Neuron (in vitro differentiated cells): ENCODE measurements around the gene TIMM13.
"Not testable (repeated sequence)": the region's sequence is repeated elsewhere in the genome, so short reads cannot be mapped to it uniquely, and the experiment has no call there.

Experiments
- H2AFZ ChIP-seq: one replicate; pipeline ENCODE4 v1.6.1; 2013; ENCODE audit warnings: low read depth, mild to moderate bottlenecking, inconsistent platforms, low read length, moderate library complexity
- H3K27me3 ChIP-seq: one replicate; pipeline ENCODE4 v1.6.1; 2013; ENCODE audit warnings: low read length; ENCODE audit not compliant: insufficient read depth
- H3K36me3 ChIP-seq: one replicate; pipeline ENCODE4 v1.6.1; 2013; ENCODE audit warnings: low read length; ENCODE audit not compliant: insufficient read depth
- H3K4me1 ChIP-seq: one replicate; pipeline ENCODE4 v1.6.1; 2013; ENCODE audit warnings: low read length; ENCODE audit not compliant: insufficient read depth
- H3K4me3 ChIP-seq: 2 replicates; pipeline ENCODE4 v1.5.1; 2013; ENCODE audit warnings: mild to moderate bottlenecking, low read length, moderate library complexity
- H3K9me3 ChIP-seq: one replicate; pipeline ENCODE4 v1.6.1; 2013; ENCODE audit warnings: low read length

TIMM13 gene

DNA sequence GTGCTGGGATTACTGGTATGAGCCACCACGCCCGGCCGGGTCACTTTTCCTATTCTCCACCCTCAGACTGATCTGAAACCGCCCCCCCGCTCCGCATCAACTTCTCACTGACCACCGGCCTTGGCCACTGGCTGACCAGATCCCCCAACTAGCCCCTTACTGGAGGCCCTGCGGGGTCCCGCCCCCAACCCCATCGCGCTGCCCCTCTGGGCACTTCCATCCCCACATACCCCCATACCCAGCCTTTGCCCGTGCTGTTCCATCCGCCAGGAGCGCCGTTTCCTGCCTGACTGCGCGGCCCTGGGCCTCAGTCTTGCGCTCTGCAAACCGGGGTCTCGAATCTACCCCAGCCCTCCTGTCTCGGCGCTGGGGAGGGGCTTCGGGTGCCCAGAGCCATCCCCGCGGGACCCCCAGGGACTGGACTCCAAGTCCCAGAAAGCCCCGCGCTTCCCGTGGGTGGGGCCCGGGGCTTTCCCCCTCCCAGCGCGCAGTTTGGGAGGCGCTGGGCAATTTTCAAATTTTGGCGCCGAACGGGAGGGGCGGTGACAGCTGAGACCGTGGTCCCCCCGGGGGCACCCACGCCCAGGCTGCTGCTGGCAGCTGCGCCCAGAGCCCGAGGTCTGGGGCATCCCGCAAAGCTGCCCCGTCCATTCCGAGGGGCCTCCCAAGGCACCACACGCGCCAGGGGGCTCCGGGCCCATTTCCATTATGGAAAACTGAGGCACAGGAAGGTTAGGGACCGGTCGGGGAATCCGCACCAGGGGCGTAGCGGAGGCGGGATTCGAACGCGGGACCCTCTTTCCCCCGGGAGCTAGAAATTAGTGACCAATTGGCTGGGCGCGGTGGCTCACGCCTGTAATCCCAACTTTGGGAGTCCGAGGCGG is 34.6 kb upstream of the TIMM13 start:
- Histone ChIP-seq H3K4me1 (no peaks in the 10 kb centered on the region), H3K4me3 (no peak overlapping the region), H3K9me3 (no peaks in the 10 kb centered on the region), H2AFZ (no peak overlapping the region), H3K36me3 (no peaks in the 10 kb centered on the region), H3K27me3 (no peaks in the 10 kb centered on the region)

DNA sequence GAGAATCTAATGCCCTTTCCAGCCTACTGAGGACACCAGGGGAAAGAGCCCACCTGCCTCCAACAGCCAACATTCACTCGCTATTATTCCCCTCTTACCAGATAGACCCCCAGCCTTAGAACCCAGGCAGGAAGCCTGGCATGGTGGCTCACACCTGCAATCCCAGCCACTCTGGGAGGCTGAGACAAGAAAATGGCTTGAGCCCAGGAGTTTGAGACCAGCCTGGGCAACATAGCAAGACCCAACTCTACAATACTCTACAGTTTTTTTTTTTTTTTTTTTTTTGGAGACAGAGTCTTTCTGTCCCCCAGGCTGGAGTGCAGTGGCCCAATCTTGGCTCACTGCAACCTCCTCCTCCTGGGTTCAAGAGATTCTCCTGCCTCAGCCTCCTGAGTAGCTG is 32.9 kb upstream of the TIMM13 start:
- Histone ChIP-seq H3K4me1 (peaks cover 7% of the 10 kb centered on the region), H3K27me3 (no peaks in the 10 kb centered on the region), H3K4me3 (no peak overlapping the region), H3K36me3 (no peaks in the 10 kb centered on the region), H3K9me3 (no peaks in the 10 kb centered on the region), H2AFZ (no peak overlapping the region)

DNA sequence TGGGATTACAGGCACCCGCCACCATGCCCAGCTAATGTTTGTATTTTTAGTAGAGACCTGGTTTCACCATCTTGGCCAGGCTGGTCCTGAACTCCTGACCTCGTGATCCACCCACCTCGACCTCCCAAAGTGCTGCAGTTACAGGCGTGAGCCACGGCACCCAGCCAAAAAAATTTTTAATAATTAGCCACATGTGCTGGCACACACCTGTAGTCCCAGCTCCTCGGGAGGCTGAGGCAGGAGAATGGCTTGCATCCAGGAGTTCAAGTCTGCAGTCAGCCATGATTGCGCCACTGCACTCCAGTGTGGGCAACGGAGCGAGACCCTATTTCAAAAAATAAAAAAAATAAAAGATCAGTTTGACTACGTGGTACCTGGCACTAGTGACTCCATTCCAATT is 31.4 kb upstream of the TIMM13 start:
- not testable (repeated sequence) for H3K36me3 ChIP-seq, H3K9me3 ChIP-seq, H3K4me1 ChIP-seq, H3K4me3 ChIP-seq, H2AFZ ChIP-seq, H3K27me3 ChIP-seq

DNA sequence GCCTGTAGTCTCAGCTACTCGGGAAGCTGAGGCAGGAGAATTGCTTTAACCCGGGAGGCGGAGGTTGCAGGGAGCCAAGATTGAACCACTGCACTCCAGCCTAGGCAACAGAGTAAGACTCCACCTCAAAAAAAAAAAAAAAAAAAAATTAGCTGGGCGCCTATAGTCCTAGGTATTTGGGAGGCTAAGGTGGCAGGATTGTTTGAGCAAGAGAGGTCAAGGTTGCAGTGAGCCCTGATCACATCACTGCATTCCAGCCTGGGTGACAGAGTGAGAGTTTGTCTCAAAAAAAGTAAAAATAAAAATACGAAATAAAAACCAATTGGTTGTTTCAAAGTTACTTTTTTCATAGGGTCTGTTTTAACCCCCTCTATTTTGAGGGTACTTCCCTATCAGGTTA is 30.7 kb upstream of the TIMM13 start:
- Histone ChIP-seq H3K36me3 (peaks cover 2% of the 10 kb centered on the region), H2AFZ (no peak overlapping the region), H3K4me3 (no peak overlapping the region), H3K4me1 (peaks cover 8% of the 10 kb centered on the region), H3K27me3 (no peaks in the 10 kb centered on the region), H3K9me3 (no peaks in the 10 kb centered on the region)

DNA sequence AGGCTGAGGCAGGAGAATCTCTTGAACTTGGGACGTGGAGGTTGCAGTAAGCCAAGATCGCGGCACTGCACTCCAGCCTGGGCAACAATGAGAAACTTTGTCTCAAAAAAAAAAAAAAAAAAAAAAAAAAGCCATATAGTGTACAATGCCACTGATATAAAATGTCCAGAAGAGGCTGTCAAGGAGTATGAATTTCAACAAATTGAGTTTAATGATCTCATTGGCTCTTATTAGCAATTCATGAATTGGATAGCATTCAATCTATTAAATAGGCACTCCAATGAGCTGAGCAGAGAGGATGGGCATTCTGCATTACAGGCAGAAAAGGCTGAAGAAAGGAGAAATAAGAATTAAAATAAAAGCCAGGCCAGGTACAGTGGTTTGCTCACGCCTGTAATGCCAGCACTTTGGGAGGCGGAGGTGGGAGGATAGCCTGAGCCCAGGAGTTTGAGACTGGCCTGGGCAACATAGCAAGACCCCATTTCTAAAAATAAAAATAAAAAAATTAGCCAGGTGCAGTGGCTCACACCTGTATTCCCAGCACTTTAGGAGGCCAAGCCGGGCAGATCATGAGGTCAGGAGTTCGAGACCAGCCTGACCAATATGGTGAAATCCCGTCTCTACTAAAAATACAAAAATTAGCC is 30.1 kb upstream of the TIMM13 start:
- Histone ChIP-seq H3K9me3 (no peaks in the 10 kb centered on the region), H3K27me3 (no peaks in the 10 kb centered on the region), H3K4me1 (peaks cover 8% of the 10 kb centered on the region), H3K36me3 (peaks cover 7% of the 10 kb centered on the region), H3K4me3 (peak overlapping the region; percentile 75), H2AFZ (peak overlapping the region; percentile 95)

DNA sequence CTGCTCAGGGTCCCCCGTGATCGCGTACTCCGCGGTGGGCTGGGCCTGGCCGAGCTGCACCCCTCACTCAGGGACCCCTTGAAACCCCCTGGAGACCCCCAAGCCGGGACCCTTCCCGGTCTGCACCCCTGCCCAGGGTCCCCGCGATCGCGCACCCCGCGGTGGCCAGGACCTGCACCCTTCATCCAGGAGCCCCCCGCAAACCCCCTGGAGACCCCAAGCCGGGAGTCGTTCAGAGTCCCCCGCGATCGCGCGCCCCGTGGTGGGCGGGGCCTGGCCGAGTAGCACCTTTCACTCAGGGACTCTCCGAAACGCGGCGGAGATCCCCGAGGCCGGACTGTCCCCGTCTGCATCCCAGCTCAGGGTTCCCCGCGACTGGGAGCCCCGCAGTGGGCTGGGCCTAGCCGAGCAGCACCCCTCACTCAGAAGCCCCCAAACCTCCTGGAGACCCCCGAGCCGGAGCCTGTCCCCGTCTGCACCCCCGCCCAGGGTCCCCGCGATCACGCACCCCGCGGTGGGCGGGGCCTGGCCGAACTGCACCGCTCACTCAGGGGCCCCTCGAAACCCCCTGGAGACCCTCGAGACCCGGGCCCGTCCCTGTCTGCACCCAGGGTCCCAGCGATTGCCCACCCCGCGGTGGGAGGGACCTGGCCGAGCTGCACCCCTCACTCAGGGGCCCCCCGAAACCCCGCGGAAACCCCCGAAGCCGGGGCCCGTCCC is 28.6 kb upstream of the TIMM13 start:
- H2AFZ ChIP-seq: peak overlapping the region; percentile 47
- H3K4me1 ChIP-seq: peaks cover 8% of the 10 kb centered on the region
- peak overlapping the region; percentile 75 for H3K4me3 ChIP-seq
- H3K36me3 ChIP-seq: peaks cover 10% of the 10 kb centered on the region
- no peaks in the 10 kb centered on the region for H3K27me3 ChIP-seq
- H3K9me3 ChIP-seq: no peaks in the 10 kb centered on the region

DNA sequence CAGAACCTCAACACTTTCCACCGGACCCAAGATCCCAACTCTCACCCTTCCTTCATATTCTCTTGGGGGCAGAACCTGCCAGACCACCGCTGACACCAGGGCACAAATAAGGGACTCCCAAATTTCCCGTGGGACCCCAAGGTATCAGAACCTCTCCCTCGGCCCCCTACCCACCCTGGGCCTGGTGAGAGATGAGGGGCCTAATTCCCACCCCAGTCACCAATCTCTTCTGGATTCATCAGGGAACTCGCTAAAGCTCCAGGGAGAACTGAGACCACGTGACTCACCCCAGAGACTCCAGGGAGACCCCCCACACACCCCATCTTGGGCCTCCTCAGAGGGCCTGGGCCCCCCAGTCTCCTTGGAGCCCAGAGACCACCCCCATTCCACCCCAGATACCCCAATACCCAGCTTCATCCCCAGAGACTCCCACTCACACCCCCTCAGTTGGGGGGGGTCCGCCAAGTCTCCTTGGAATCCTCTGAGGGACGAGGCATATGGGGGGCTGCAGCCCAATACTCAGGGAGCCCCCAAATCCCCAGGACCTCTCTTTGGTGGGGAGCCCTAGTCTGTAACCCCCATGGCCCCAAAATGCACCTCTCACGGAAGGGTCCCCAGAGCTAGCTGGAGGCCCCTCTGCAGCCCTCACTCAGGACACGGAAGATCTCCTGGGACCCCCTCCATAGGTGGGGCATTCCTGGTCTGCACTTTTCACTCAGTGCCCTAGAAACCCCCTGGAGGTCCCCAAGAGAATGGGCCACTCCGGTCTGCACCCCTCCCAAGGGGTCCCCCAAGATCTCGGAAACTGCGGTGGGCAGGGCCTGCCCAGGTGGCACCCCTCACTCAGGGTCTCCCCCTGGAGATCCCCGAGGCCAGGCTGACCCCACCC is 27.8 kb upstream of the TIMM13 start:
- Histone ChIP-seq H3K9me3 (no peaks in the 10 kb centered on the region), H2AFZ (no peak overlapping the region), H3K36me3 (peaks cover 12% of the 10 kb centered on the region), H3K4me3 (peak overlapping the region; percentile 75), H3K4me1 (peaks cover 8% of the 10 kb centered on the region), H3K27me3 (no peaks in the 10 kb centered on the region)

DNA sequence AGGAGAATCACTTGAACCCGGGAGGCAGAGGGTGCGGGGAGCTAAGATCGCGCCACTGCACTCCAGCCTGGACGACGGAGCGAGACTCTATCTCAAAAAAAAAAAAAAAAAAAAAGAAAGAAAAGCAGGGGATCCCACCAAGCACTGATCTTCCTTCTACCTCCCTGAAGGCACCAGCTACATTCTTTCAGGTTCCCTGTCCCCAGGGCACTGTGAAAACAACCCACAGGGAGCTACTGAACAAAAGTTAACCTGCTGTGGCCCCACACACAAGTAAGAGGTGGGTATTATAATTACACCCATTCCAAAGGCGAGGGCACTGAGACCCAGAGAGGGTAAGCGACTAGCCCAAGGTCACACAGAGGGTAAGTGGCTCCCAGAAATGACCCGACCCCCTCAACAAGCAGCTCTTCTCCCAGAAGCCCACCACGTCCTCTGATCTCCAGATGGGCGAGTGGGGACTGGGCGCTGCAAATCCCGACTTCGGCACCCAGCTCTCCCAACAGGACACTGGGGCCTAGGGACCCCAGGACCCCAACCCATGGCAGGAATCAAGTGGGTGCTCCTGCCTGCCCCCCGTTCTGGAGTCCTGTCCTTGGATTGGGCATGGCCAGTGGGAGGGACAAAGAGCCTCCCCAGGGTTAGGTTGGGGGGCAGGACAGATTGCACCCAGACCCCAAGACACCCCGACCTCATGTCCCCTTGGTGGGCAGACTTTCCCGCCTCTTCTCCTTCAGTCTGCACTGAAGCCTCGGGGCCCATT is 27.0 kb upstream of the TIMM13 start:
- Histone ChIP-seq H2AFZ (no peak overlapping the region), H3K4me3 (peak overlapping the region; percentile 12), H3K27me3 (no peaks in the 10 kb centered on the region), H3K9me3 (no peaks in the 10 kb centered on the region), H3K36me3 (peaks cover 15% of the 10 kb centered on the region), H3K4me1 (peaks cover 8% of the 10 kb centered on the region)

DNA sequence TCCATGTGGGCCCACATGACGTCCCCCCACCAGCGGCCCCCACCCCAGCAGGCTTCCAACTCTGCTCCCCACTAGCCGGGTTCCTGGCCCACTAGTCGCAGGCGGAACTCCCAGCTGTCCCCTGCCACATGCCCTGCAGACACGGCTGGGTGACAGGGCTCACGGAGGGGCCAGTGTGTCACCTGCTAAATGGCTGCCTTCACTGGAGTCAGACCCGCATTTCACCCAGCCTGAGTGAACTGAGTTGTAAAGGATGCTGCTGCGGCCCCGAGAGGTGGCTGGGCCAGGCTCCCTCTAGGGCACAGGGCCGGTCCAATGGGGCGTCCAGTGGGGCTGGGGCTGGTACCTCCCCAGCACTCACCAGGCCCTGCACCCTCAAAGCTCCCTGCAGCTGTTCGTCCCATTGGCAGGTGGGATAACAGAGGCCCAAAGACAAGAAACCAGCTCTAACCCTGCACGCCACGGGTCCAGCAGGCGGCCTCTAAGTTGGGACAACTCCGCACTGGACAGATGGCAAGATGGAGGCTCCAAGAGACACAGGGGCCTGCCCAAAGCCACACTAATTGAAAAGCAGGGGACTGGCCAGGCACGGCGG is 26.1 kb upstream of the TIMM13 start:
- no peaks in the 10 kb centered on the region for H3K9me3 ChIP-seq
- peaks cover 8% of the 10 kb centered on the region for H3K4me1 ChIP-seq
- no peak overlapping the region for H2AFZ ChIP-seq
- H3K4me3 ChIP-seq: no peak overlapping the region
- H3K36me3 ChIP-seq: peaks cover 18% of the 10 kb centered on the region
- no peaks in the 10 kb centered on the region for H3K27me3 ChIP-seq

DNA sequence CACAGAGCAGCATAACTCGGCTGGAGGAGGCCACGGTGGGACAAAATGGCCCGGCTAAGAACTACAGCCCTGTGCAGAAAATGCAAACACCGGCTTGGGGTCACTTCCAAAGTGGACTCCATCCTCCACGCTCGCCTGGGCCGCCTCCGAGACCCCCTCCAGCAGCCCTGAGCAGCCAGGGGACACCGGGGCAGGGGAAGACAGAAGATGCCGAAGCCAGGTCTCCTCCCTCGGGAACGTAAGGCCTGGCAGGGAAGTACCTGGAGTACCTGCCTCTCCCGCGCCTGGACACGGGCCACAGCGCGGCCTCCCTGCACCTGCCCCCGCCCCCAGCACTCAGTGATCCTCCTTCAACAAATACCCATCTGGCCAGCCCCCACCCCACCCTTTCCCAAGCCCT is 24.4 kb upstream of the TIMM13 start:
- Histone ChIP-seq H2AFZ (no peak overlapping the region), H3K4me3 (no peak overlapping the region), H3K27me3 (no peaks in the 10 kb centered on the region), H3K9me3 (no peaks in the 10 kb centered on the region), H3K36me3 (peaks cover 23% of the 10 kb centered on the region), H3K4me1 (peaks cover 8% of the 10 kb centered on the region)

DNA sequence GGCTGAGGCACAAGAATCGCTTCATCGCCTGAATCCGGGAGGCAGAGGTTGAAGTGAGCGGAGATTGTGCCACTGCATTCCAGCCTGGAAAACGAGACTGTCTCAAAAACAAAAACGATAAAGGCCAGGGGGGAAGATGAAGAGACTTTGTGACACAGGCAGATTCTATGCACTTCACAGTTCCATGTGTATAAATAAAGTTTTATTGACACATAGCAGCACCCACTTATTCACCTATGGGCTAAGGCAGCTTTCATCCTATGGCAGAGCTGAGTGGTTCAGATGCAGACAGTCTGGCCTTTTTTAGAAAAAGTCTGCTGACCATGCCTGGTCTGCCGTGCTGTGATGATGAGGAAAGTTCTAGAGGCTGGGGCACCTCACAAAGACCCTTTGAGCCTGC is 23.8 kb upstream of the TIMM13 start:
- H3K27me3 ChIP-seq: no peaks in the 10 kb centered on the region
- no peak overlapping the region for H3K4me3 ChIP-seq
- no peak overlapping the region for H2AFZ ChIP-seq
- peaks cover 23% of the 10 kb centered on the region for H3K36me3 ChIP-seq
- H3K9me3 ChIP-seq: no peaks in the 10 kb centered on the region
- H3K4me1 ChIP-seq: peaks cover 11% of the 10 kb centered on the region

DNA sequence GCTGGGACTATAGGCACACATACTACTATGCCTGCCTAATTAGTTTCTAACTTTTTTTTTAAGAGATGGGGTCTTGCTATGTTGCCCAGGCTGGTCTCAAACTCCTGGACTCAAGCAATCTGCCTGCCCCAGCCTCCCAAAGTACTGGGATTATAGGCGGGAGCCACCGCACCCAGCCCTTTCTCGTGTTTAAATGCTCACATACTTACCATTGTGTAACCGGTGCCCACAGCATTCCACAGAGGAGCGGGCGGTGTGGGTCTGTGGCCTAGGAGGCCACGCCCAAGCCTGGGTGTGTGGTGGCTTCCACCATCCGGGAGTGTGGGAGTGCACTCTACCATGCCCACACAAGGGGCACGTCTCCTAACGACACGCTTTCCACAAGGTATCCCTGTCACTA is 21.6 kb upstream of the TIMM13 start:
- Histone ChIP-seq H3K4me1 (peaks cover 4% of the 10 kb centered on the region), H3K36me3 (peaks cover 29% of the 10 kb centered on the region), H3K9me3 (no peaks in the 10 kb centered on the region), H2AFZ (no peak overlapping the region), H3K4me3 (no peak overlapping the region), H3K27me3 (no peaks in the 10 kb centered on the region)
